HEK293 (cell line): ENCODE results near the gene RPS6KA2.
A peak's percentile ranks its signal among the peaks of the same experiment; 100 is the strongest.

Experiments used
- CTCF ChIA-PET: fragments of 350-600 bp; formaldehyde crosslinking; extraction: SDS; loops from one replicate; lab custom pipeline; 2021; ENCODE audit warnings: antibody characterized with exemption; lab: Yijun Ruan, JAX
- POLR2A ChIA-PET: fragments of 300-600 bp; formaldehyde crosslinking; extraction: SDS; loops from one replicate; lab custom pipeline; 2020; ENCODE audit warnings: antibody characterized with exemption, inconsistent platforms; lab: Yijun Ruan, JAX
- H3K27ac ChIP-seq: fragments of 200-500 bp; sonication (Bioruptor generic); 2 replicates; pipeline ENCODE4 v1.5.1; 2014; ENCODE audit warnings: low read depth, low read length, control low read depth, inconsistent platforms; ENCODE audit errors: extremely low read depth
- H3K36me3 ChIP-seq, 2 experiments: fragments of 200-500 bp in 1 of 2; sonication (Bioruptor generic) in 1 of 2; 1 replicate in 1 of 2; 2 replicates in 1 of 2; pipeline ENCODE4 v1.5.1; 2014 to 2017; ENCODE audit warnings: inconsistent platforms in 2 of 2, low read length in 2 of 2; ENCODE audit not compliant: control insufficient read depth in 2 of 2, insufficient read depth in 1 of 2
- H3K4me1 ChIP-seq: fragments of 200-500 bp; sonication (Bioruptor generic); 2 replicates; pipeline ENCODE4 v1.5.1; 2014; ENCODE audit warnings: mild to moderate bottlenecking, low read length, inconsistent platforms; ENCODE audit not compliant: control insufficient read depth, insufficient read depth
- H3K4me3 ChIP-seq: 2 replicates; pipeline ENCODE4 v1.5.1; 2011; ENCODE audit warnings: low read depth, mild to moderate bottlenecking, control low read depth, low read length, moderate library complexity
- H3K9me3 ChIP-seq: fragments of 200-500 bp; sonication (Bioruptor generic); 2 replicates; pipeline ENCODE4 v1.5.1; 2014; ENCODE audit warnings: low read depth, low read length, inconsistent platforms; ENCODE audit not compliant: control insufficient read depth, insufficient read depth
- KLF10 ChIP-seq: fragments of 450-650 bp; IDR thresholded peaks from 2 replicates; pipeline ENCODE4 v1.5.1; 2018; ENCODE audit warnings: missing biosample characterization, mild to moderate bottlenecking, missing genetic modification characterization
- OSR2 ChIP-seq: fragments of 450-650 bp; formaldehyde crosslinking; IDR thresholded peaks from 2 replicates; pipeline ENCODE4 v1.5.1; 2016; ENCODE audit warnings: missing biosample characterization, missing genetic modification characterization
- ZFHX2 ChIP-seq: fragments of 450-650 bp; formaldehyde crosslinking; conservative IDR thresholded peaks from 2 replicates; pipeline ENCODE4 v1.5.1; 2016; ENCODE audit warnings: missing biosample characterization, missing genetic modification characterization
- ZNF112 ChIP-seq: fragments of 450-650 bp; formaldehyde crosslinking; IDR thresholded peaks from 2 replicates; pipeline ENCODE4 v1.5.0; 2017; ENCODE audit warnings: missing biosample characterization, missing genetic modification characterization
- ZNF121 ChIP-seq: fragments of 450-650 bp; formaldehyde crosslinking; IDR thresholded peaks from 2 replicates; pipeline ENCODE4 v1.5.1; 2016; ENCODE audit warnings: missing biosample characterization, missing genetic modification characterization
- ZNF274 ChIP-seq, 2 experiments: fragments of 200-500 bp in 1 of 2; fragments of 450-650 bp in 1 of 2; sonication (Bioruptor generic) in 1 of 2; formaldehyde crosslinking in 1 of 2; IDR thresholded peaks; 2 replicates each; pipeline versions ENCODE4 v1.5.1 to v1.6.1; 2014 to 2016; ENCODE audit warnings: borderline replicate concordance in 1 of 2, inconsistent platforms in 1 of 2, low read length in 1 of 2, missing biosample characterization in 1 of 2, missing genetic modification characterization in 1 of 2
- ZNF354C ChIP-seq: fragments of 450-650 bp; formaldehyde crosslinking; IDR thresholded peaks from 2 replicates; pipeline ENCODE4 v1.5.1; 2016; ENCODE audit warnings: missing biosample characterization, missing genetic modification characterization, low read depth, borderline replicate concordance
- ZNF426 ChIP-seq: fragments of 450-650 bp; formaldehyde crosslinking; IDR thresholded peaks from 2 replicates; pipeline ENCODE4 v1.5.1; 2017; ENCODE audit warnings: missing biosample characterization, missing genetic modification characterization, mild to moderate bottlenecking, inconsistent platforms, moderate library complexity
- ZNF664 ChIP-seq: fragments of 450-650 bp; formaldehyde crosslinking; IDR thresholded peaks from 2 replicates; pipeline ENCODE4 v1.5.1; 2016; ENCODE audit warnings: missing biosample characterization, missing genetic modification characterization
- ZSCAN16 ChIP-seq: fragments of 450-650 bp; formaldehyde crosslinking; IDR thresholded peaks from 2 replicates; pipeline ENCODE4 v1.5.1; 2016; ENCODE audit warnings: missing biosample characterization, missing genetic modification characterization
- TF ChIP-seq, protein P1 (sequence below): fragments of 450-650 bp; formaldehyde crosslinking; IDR thresholded peaks from 2 replicates; pipeline ENCODE4 v1.5.1; 2017; ENCODE audit warnings: missing biosample characterization, missing genetic modification characterization
- TF ChIP-seq, protein P2 (sequence below): fragments of 450-650 bp; formaldehyde crosslinking; IDR thresholded peaks from 2 replicates; pipeline ENCODE4 v1.5.1; 2016; ENCODE audit warnings: missing biosample characterization, missing genetic modification characterization
- TF ChIP-seq, protein P3 (sequence below): fragments of 450-650 bp; formaldehyde crosslinking; IDR thresholded peaks from 2 replicates; pipeline ENCODE4 v1.5.1; 2016; ENCODE audit warnings: missing biosample characterization, missing genetic modification characterization
- TF ChIP-seq, protein P4 (sequence below): IDR thresholded peaks from 2 replicates; pipeline ENCODE4 v1.6.1; 2011; ENCODE audit warnings: mild to moderate bottlenecking, low read depth, low read length, borderline replicate concordance

RPS6KA2 gene

DNA sequence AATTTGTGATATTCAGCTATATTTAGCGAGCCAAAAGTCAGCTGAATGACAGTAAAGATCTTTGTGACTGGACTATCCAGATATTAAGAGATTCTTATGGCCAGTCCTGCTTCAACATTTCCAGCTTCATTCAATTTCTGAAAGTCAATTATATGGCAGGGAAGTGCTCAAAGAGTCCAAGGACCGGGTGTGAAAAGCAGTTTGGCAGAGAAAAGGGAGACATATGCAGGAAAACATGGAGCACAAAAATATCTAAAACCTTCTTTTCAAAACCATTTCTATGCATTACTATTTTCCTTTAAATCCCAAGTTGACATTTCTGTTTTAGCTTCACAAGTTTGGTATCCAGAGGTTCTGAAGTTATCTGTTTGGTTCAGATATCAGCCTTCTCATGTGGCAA is 249.3 kb downstream of the RPS6KA2 start:
- H3K4me1 ChIP-seq = 0 out of 2 replicates have a peak, but pooled peaks cover 3% of the 10 kb centered on the region
- ChIA-PET CTCF (interaction anchor here (0.5 to 4.6 kb wide), 5 partner anchors 19 to 66 kb away, joined by 3 to 37 read pairs (median 3); no protein-coding TSS in a partner anchor), POLR2A (no interaction called here)
- H3K9me3 ChIP-seq = no peaks in the 10 kb centered on the region
- no peak overlapping the region for H3K4me3 ChIP-seq
- TF ChIP-seq ZFHX2 (no peak), ZNF664 (tag by site-specific recombination) (no peak), ZNF426 (tag by site-specific recombination) (no peak)
- TF ChIP-seq, protein P1, sequence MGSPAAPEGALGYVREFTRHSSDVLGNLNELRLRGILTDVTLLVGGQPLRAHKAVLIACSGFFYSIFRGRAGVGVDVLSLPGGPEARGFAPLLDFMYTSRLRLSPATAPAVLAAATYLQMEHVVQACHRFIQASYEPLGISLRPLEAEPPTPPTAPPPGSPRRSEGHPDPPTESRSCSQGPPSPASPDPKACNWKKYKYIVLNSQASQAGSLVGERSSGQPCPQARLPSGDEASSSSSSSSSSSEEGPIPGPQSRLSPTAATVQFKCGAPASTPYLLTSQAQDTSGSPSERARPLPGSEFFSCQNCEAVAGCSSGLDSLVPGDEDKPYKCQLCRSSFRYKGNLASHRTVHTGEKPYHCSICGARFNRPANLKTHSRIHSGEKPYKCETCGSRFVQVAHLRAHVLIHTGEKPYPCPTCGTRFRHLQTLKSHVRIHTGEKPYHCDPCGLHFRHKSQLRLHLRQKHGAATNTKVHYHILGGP (tag by site-specific recombination) = no peak
- TF ChIP-seq, protein P2, sequence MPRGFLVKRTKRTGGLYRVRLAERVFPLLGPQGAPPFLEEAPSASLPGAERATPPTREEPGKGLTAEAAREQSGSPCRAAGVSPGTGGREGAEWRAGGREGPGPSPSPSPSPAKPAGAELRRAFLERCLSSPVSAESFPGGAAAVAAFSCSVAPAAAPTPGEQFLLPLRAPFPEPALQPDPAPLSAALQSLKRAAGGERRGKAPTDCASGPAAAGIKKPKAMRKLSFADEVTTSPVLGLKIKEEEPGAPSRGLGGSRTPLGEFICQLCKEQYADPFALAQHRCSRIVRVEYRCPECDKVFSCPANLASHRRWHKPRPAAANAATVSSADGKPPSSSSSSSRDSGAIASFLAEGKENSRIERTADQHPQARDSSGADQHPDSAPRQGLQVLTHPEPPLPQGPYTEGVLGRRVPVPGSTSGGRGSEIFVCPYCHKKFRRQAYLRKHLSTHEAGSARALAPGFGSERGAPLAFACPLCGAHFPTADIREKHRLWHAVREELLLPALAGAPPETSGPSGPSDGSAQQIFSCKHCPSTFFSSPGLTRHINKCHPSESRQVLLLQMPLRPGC = no peak
- TF ChIP-seq, protein P3, sequence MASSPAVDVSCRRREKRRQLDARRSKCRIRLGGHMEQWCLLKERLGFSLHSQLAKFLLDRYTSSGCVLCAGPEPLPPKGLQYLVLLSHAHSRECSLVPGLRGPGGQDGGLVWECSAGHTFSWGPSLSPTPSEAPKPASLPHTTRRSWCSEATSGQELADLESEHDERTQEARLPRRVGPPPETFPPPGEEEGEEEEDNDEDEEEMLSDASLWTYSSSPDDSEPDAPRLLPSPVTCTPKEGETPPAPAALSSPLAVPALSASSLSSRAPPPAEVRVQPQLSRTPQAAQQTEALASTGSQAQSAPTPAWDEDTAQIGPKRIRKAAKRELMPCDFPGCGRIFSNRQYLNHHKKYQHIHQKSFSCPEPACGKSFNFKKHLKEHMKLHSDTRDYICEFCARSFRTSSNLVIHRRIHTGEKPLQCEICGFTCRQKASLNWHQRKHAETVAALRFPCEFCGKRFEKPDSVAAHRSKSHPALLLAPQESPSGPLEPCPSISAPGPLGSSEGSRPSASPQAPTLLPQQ (tag by site-specific recombination) = no peak
- H3K27ac ChIP-seq = no peak overlapping the region
- H3K36me3 ChIP-seq = no peaks in the 10 kb centered on the region

DNA sequence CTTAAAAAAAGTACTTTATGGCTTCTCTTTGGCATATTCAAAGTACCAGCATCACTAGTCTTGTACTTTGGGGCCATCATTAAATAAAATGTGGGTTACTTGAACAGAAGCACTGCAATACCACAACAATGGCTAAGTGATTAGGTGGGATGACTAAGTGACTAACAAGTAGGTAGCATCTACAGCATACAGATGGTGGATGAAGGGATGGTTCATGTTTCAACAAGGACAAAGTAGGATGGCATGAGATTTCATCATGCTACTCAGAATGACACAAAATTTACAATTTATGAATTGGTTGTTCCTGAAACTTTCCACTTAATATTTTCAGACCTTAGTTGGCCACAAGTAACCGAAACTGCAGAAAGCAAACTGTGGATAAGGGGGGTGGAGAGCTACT is 252.0 kb downstream of the RPS6KA2 start:
- ChIA-PET CTCF (interaction anchor here (1.1 kb wide), 1 partner anchor 61 kb away, joined by 4 read pairs; no protein-coding TSS in a partner anchor), POLR2A (interaction anchor here (0.7 kb wide), 1 partner anchor 89 kb away, joined by 3 read pairs; no protein-coding TSS in a partner anchor)
- H3K4me3 ChIP-seq = no peak overlapping the region
- TF ChIP-seq KLF10 (tag by site-specific recombination) = no peak
- TF ChIP-seq ZSCAN16 (tag by site-specific recombination) = no peak
- TF ChIP-seq OSR2 (tag by site-specific recombination) = 0 out of 2 replicates have a peak, but pooled peaks have one; percentile 8
- no peak for TF ChIP-seq ZNF112
- H3K9me3 ChIP-seq = no peaks in the 10 kb centered on the region
- H3K27ac ChIP-seq = no peak overlapping the region
- no peaks in the 10 kb centered on the region for H3K4me1 ChIP-seq
- no peaks in the 10 kb centered on the region for H3K36me3 ChIP-seq

DNA sequence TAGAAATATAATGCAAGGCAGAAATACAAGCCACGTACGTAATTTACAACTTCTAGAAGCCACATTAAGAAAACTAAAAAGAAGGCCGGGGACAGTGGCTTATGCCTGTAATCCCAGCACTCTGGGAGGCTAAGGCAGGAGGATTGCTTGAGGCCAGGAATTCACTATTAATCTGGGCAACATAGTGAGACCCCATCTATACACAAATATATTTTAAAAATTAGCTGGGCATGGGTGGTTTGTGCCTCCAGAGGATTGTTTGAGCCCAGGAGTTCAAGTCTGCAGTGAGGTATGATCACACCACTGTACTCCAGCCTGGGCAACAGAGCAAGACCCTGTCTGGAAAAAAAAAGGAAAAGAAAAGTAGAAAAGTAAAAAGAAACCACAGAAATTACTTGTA is 256.6 kb downstream of the RPS6KA2 start:
- TF ChIP-seq ZNF354C (tag by site-specific recombination) (no peak), KLF10 (tag by site-specific recombination) (no peak), ZNF274 (IDR thresholded peaks at IDR 0.05; ENCODE audit: low read length) (no peak), ZNF274 (tag by site-specific recombination; IDR thresholded peaks at IDR 0.05; ENCODE audit: borderline replicate concordance) (no peak), ZNF121 (tag by site-specific recombination) (peak; percentile 63; the same call in 1 of the 2 replicates)
- TF ChIP-seq, protein P4, sequence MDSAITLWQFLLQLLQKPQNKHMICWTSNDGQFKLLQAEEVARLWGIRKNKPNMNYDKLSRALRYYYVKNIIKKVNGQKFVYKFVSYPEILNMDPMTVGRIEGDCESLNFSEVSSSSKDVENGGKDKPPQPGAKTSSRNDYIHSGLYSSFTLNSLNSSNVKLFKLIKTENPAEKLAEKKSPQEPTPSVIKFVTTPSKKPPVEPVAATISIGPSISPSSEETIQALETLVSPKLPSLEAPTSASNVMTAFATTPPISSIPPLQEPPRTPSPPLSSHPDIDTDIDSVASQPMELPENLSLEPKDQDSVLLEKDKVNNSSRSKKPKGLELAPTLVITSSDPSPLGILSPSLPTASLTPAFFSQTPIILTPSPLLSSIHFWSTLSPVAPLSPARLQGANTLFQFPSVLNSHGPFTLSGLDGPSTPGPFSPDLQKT = no peak
- CTCF ChIA-PET = no interaction called here
- POLR2A ChIA-PET = no interaction called here
- no peaks in the 10 kb centered on the region for H3K9me3 ChIP-seq
- no peak overlapping the region for H3K4me3 ChIP-seq
- no peak overlapping the region for H3K27ac ChIP-seq
- H3K36me3 ChIP-seq = peaks cover 0 to 15% of the 10 kb centered on the region in 2 experiments; a peak in 2 of 3 replicates
- no peaks in the 10 kb centered on the region for H3K4me1 ChIP-seq
